Islet precursor cell (in vitro differentiated cells): ENCODE data around the gene COPS6.
A peak's percentile ranks its signal among the peaks of the same experiment; 100 is the strongest.

Experiments used
- DNase-seq: peaks from one replicate; pipeline ENCODE4 v3.0.0-alpha.2; 2018

The COPS6 gene

GRCh38 chr7:100080907-100081534, 7.7 kb upstream of the COPS6 start:
- DNase-seq = no peak

DNA sequence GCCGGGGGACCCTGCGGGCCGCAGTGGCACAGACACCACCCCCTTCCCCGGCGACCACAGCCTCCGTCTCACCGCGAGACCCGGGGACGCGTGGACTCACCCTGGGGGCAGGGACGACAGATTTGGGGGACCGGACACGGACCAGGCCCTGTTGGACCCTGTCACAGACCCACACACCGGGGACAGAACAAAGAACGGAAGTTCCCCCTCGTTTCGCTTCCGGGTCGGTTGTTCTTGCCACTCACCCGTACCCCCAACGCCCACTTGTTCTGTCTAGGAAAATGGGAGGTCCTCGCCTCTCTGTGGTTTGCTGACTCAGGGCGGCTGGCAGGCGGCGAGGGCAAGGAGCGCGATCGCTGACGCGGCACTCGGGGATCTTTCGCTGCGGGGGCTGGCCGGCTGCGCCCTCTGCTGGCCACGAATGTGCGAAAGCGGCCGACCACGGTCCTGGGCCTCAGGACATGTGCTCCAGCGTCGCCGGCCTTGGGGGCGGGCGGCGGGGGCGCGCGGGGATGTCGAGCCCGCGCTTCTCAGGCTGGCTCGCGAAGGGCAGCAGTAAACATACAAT, 7.2 kb upstream of the COPS6 start, which contains the start of gene ZNF3:
Gene ZNF3 (minus strand): TSS at position 189 of the 568 bp plus-strand sequence. CDS start 4,366 bp downstream, outside the sequence.
- peak; percentile 100 for DNase-seq

DNA sequence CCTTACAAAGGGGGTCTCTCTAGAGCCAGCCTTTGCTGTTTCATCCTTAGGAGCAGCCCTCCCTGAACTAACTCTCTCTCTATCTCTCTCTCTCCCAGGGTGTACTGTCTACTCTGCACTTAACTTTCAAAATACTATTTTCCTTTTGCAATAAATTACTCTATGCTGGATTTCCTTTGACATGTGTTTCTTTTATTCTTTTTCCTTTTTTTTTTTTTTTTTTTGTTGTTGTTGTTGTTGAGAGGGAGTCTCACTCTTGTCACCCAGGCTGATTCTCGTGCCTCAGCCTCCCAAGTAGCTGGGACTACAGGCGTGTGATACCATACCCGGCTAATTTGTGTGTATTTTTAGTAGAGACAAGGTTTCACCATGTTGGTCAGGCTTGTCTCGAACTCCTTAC, 5.8 kb upstream of the COPS6 start:
- no peak for DNase-seq

DNA sequence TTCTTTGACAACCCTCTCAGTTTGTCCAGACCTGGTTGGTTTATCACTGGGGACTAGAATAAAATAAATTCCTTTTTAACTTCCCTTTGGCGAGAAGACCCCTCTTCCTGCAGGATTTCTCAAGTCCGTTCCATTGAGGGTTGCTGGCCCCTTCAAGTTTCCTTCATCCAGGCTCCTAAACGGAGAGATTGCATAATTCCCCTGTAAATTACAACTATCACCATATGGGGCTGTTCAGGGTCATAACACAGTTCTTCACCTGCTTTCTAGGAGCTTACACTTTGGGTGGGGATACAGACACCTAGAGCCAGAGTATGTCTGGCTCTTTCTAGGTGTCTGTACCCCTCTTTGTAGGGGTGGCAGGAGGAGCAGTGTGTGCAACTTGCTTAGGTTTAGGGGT, 3.3 kb upstream of the COPS6 start:
- DNase-seq = no peak

- DNase-seq = peak; percentile 86
Observed at GRCh38 chr7:100087055-100087750, 1.6 kb upstream of the COPS6 start.

DNA sequence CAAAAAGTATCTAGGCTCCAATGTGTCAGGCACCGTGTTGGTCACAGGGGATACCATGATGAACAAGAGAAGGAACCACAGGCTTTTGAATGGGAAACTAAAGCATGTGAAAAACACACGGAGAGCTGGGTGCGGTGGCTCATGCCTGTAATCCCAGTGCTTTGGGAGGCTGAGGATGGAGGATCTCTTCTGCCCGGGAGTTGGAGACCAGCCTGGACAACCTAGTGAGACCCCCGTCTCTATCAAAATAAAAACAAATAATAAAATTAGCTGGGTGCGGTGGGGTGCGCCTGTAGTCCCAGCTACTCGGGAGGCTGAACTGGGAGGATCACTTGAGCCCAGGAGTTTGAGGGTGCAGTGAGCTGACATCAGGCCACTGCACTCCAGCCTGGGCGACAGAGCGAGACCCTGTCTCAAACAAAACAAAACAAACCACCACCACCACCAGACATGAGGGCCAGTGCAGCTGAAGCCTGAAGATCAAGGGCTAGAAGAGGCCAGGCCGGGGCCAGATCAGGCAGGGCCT, 611 bp upstream of the COPS6 start:
- DNase-seq = no peak

GRCh38 chr7:100089458-100090196, 858 bp downstream of the COPS6 start:
- DNase-seq = no peak

DNA sequence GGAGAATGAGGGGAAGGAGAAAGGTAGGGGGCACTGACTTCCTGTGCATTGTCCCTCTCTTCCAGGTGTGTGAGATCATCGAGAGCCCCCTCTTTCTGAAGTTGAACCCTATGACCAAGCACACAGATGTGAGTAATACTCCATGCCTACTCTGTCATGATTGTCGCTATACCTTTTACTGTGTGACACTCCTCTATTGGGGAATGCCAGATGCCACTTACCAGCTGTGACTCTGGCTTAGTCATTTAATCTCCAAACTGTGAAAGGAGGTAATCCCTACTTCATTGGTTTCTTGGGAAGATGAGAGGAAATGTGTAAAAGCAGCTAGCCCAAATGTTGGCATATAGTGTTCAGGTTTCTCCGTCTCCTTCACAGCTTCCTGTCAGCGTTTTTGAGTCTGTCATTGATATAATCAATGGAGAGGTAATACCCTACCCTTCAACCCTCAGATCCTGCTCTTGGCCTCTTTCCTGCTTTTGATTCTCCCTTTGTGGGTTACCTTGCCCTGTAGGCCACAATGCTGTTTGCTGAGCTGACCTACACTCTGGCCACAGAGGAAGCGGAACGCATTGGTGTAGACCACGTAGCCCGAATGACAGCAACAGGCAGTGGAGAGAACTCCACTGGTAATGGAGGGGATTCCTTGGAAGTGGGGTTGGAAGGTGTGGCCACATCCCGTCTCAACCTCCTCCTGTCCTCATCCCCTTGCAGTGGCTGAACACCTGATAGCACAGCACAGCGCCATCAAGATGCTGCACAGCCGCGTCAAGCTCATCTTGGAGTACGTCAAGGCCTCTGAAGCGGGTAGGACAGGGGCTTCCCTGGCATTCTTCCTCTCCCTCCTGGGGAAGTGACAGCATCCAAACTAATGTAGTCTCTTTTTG, 2.0 kb downstream of the COPS6 start:
- DNase-seq = peak; percentile 53

GRCh38 chr7:100091411-100092181, 2.8 kb downstream of the COPS6 start:
- DNase-seq = peak; percentile 77

GRCh38 chr7:100093054-100093453, 4.3 kb downstream of the COPS6 start:
- DNase-seq = peak; percentile 44

DNA sequence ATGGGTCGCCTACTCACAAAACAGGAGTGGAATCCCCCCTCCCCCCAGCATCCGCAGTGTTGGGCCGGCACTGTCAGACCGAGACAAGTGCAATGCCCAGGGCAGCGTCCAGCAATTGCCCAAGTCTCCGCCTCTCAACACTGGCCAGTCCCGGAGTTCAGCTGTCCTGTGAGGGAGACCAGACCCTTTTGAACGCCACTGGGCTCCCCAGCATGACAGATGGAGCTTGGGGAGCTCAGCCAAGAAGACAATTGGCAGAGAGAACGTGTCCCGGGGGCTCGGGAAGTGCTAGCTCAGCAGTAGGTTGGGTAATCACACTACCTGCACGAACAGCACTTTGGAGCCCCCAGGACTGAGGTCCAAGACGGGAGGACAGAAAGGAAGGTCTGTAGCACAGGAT, 4.7 kb downstream of the COPS6 start:
- DNase-seq = peak; percentile 59

GRCh38 chr7:100093925-100094486, 5.2 kb downstream of the COPS6 start:
- DNase-seq = peak; percentile 50

DNA sequence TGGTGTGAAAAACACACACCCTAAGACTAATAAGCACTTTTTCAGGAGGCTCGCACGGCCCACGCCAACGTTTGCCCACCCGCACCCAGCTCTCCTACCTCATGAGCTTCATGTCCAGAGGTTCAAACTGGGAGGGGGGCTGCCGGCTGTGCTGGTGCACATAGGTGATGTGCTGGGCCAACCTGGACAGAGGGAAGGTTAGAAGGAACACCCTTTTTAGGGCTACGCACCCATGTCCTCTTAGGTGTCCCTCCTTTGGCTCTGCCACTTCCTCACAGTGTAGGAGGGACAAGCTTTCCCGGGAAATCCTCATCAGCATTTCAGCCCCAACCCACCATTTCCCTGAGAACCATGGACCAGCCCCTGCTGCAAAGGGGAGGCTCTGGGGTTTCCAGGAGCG, 6.5 kb downstream of the COPS6 start:
- peak; percentile 47 for DNase-seq

DNA sequence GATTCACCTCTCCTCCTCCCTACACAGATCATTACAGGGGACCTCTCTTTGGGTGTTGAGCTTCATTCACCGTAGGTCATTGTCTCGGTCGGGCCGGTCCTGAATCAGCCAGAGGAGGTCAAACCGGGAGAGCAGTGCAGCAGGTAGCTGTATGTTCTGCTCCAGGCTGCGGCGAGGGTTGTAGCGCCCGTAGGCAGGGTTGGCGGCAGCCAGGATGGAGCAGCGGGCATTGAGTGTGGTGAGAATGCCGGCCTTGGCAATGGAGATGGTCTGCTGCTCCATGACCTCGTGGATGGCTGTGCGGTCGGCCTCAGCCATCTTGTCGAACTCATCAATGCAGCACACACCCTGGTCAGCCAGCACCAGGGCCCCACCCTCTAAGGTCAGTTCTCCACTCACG, 6.9 kb downstream of the COPS6 start:
- DNase-seq = no peak

- DNase-seq = no peak
Observed at GRCh38 chr7:100098913-100099312, 10.1 kb downstream of the COPS6 start.

GRCh38 chr7:100099452-100099851, 10.7 kb downstream of the COPS6 start:
- DNase-seq = no peak

DNA sequence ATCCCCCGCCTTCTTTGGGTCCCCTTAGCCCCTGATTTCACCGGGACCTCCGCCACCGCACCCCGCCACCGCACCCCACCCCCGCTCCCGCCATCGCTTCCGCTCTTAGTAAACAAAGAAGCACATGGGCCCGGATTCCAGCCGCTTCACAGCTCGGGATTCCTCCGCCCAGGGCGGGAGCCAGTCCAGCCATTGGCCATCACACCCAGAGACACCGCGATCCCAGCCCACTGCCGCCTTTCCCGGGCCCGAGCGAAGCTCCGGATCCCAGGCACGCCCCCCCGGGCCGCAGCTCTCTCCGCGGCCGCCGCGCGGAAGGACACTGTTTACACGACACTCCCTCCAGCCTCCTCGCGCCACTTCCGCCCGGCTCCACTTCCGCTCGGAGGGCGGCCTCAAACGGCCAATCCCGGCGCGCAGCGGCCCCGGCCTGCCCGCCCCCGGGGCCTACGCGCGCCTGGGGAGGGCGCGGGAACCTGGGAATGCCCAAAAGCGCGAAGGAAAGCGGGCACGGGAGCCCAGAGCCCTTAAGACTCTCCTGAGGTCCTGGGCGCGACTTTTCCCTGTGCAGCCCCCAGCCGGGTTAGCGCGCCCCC, 11.7 kb downstream of the COPS6 start:
- peak; percentile 98 for DNase-seq

GRCh38 chr7:100101016-100101862, 12.5 kb downstream of the COPS6 start, which contains the start of the genes AP4M1 and MCM7:
Gene AP4M1 (plus strand): TSS chr7:100101643. CDS start chr7:100101715, 72 bp downstream.
Gene MCM7 (minus strand): TSS chr7:100101397. CDS start chr7:100101294, 103 bp downstream.
- DNase-seq = peak; percentile 99
